ENCODE data around the gene SHANK1.
"Not testable (repeated sequence)": the region's sequence is repeated elsewhere in the genome, so short reads cannot be mapped to it uniquely, and the experiment has no call there.

Gene SHANK1

GRCh38 chr19:50632151-50632835 lies 87.3 kb downstream of the SHANK1 start:
- no peak for DNase-seq

GRCh38 chr19:50629801-50630200 lies 89.8 kb downstream of the SHANK1 start:
- no peak for DNase-seq

GRCh38 chr19:50629194-50629593 lies 90.4 kb downstream of the SHANK1 start:
- DNase-seq, result no peak

- no peak for DNase-seq
Measured at GRCh38 chr19:50628551-50628950, 91.1 kb downstream of the SHANK1 start.

- no peak for DNase-seq
Measured at GRCh38 chr19:50628146-50628545, 91.5 kb downstream of the SHANK1 start.

DNA sequence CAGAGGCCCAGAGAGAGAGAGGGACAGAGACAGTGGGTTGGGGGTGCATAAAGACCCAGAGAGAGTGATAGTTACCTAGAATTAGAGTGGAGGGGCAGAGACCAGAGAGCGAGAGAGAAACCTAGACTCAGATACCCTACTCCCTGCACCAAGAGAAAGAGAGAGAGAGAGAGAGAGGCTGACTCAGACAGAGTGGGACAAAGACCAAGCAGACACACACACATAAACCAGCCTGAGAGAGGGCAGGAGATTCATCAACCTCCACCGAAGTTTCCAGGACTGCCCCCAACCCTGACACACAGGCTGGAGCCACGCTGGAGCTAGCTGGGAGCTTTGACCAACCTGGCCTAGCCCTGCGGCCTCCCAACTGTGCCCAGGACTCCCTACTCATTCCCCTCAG lies 92.8 kb downstream of the SHANK1 start:
- no peak for DNase-seq

DNA sequence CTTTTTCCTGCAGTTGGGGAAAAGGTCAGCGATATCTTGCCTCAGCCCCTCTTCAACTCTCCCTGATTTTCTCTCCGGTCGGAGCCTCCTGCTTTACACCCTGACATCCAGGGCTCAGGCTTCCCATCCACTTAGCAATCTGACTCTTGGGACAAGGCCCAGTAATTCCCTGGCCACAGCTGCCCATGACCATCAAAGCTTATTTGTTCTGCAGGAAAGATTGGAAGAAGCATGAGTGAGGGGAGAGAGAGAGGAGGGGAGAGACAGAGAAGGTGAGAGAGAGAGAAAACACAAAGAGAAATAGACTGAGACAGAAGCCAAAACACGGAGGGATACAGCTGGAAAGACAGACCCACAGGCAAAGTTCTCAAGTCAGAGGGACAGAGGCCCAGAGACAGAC lies 93.6 kb downstream of the SHANK1 start:
- no peak for DNase-seq

DNA sequence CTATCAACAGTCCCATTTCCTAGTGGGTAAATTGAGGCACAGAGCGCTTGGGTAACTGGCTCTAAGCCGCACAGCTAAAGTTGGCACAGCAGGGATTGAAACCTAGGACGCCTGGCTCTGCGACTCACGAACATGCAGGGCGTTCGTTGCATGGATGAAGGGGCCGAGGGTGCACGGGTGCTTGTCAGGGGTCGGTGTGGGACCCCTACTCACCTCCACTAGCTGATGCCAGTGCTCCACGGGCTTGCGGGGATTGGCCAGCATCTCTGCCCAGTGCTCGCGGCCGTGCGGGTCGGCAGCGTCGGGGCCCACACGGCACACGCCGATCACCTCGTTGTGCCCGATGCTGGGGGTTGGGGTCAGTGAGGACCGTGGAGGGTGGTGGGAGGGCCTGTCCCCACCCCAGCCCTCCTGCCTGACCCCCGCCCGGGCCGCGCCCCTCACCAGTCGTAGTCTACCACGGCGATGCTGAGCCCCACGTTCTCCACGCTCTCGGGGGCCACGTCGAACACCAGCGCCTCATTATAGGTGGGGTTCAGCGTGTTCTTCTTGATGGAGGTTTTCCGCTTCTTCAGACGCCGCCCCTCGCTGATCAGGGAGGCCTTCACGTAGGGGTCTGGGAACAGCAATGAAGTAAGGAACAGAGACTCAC lies 94.5 kb downstream of the SHANK1 start:
- no peak for DNase-seq

GRCh38 chr19:50620394-50620906 lies 99.2 kb downstream of the SHANK1 start:
- not testable (repeated sequence) for DNase-seq

- DNase-seq, result not testable (repeated sequence)
Measured at GRCh38 chr19:50619184-50619583, 100.4 kb downstream of the SHANK1 start.

GRCh38 chr19:50618379-50618778 lies 101.2 kb downstream of the SHANK1 start:
- not testable (repeated sequence) for DNase-seq

DNA sequence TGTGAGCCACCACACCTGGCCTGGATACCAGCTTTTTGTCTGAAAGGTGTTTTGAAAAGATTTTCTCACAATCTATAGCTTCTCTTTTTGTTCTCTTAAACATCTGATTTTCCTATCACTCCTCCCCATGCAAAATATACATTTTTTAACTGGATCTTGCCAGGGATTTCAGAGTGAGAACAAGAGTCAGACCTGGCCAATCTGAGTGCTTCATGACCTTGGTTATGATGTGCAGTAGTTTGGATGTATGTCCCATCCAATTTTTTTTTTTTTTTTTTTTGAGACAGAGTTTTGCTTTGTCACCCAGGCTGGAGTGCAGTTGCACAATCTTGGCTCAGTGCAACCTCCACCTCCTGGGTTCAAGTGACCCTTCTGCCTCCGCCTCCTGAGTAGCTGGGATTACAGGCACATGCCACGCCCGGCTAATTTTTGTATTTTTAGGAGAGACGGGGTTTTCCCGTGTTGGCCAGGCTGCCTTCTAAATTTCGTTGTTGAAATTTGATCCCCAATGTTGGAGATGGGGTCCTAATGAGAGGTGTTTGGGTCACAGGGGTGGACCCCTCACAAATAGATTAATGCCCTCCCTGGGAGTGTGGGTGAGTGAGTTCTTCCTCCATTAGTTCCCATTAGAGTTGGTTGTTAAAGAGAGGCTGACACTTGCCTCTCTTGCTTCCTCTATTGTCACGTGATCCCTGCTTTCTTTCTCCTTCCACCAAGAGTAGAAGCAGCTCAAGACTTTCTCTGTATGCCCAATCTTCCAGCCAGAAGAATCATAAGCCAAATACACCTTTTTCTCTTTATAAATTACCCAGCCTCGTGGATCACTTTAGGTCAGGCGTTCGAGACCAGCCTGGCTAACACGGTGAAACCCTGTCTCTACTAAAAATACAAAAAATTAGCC lies 106.8 kb downstream of the SHANK1 start:
- not testable (repeated sequence) for DNase-seq

Data from NCI-H1048 (cell line).